Naive thymus-derived CD4-positive, alpha-beta T cell (primary cell): ENCODE results near the gene APMAP. TPM values are rescaled to one million over a fixed set of nuclear protein-coding genes. Genes with fewer than 3 reads are reported as not detected.

ENCODE experiments used
- ATAC-seq: fragments of 150-1000 bp; cut with Tn5 transposase; 2 replicates; pipeline ENCODE4 v1.10.0; 2021; ENCODE audit warnings: mild to moderate bottlenecking, moderate library complexity
- CTCF ChIA-PET: fragments of 350-600 bp; sonication (Branson Sonifier 250); formaldehyde crosslinking; loops from one replicate; lab custom pipeline; 2021; ENCODE audit warnings: antibody characterized with exemption; lab: Charles Lee
- POLR2A ChIA-PET: fragments of 350-600 bp; sonication (Branson Sonifier 250); formaldehyde crosslinking; loops from one replicate; lab custom pipeline; 2021; ENCODE audit warnings: antibody characterized with exemption, inconsistent platforms; lab: Charles Lee
- DNase-seq, 9 donors: peaks; one replicate each; pipeline versions ENCODE4 v3.0.0 to v3.0.0-alpha.2; 2020 to 2022; ENCODE audit warnings: mixed read lengths in 1 of 9
- H3K27ac ChIP-seq: one replicate; pipeline ENCODE4 v1.7.0; 2013; ENCODE audit warnings: mild to moderate bottlenecking, low read depth, low read length, moderate library complexity
- H3K27me3 ChIP-seq, 2 donors: one replicate each; pipeline ENCODE4 v1.7.0; 2013; ENCODE audit warnings: low read length in 2 of 2, mild to moderate bottlenecking in 2 of 2, moderate library complexity in 2 of 2; ENCODE audit not compliant: control insufficient read depth in 2 of 2, insufficient read depth in 2 of 2
- H3K36me3 ChIP-seq, 3 experiments: 1 replicate in 2 of 3; 2 replicates in 1 of 3; pipeline ENCODE4 v1.7.0; 2013; ENCODE audit warnings: low read length in 3 of 3, mild to moderate bottlenecking in 3 of 3, moderate library complexity in 1 of 3; ENCODE audit not compliant: insufficient read depth in 3 of 3, control insufficient read depth in 2 of 3
- H3K4me1 ChIP-seq, 2 donors: one replicate each; pipeline ENCODE4 v1.7.0; 2013; ENCODE audit warnings: low read length in 2 of 2, mild to moderate bottlenecking in 2 of 2, moderate library complexity in 1 of 2; ENCODE audit not compliant: control insufficient read depth in 2 of 2, insufficient read depth in 2 of 2
- H3K4me3 ChIP-seq: 2 replicates; pipeline ENCODE4 v1.7.0; 2013; ENCODE audit warnings: mild to moderate bottlenecking, low read length
- H3K9me3 ChIP-seq, 3 experiments: 1 replicate in 2 of 3; 2 replicates in 1 of 3; pipeline ENCODE4 v1.7.0; 2013; ENCODE audit warnings: low read length in 3 of 3; ENCODE audit not compliant: control insufficient read depth in 2 of 3
- H3K27ac Mint-ChIP-seq, 9 donors: one replicate each; pipeline ENCODE4 v1.8.0; 2020 to 2022; ENCODE audit warnings: mixed read lengths in 9 of 9, mild to moderate bottlenecking in 8 of 9, moderate library complexity in 5 of 9, inconsistent platforms in 2 of 9
- H3K27me3 Mint-ChIP-seq, 5 donors: one replicate each; pipeline ENCODE4 v1.8.0; 2021 to 2022; ENCODE audit warnings: mixed read lengths in 5 of 5, mild to moderate bottlenecking in 1 of 5
- H3K36me3 Mint-ChIP-seq, 5 donors: one replicate each; pipeline ENCODE4 v1.8.0; 2020 to 2022; ENCODE audit warnings: mixed read lengths in 5 of 5, mild to moderate bottlenecking in 3 of 5, inconsistent platforms in 1 of 5
- H3K4me1 Mint-ChIP-seq, 7 donors: one replicate each; pipeline ENCODE4 v1.8.0; 2020 to 2022; ENCODE audit warnings: mixed read lengths in 7 of 7, mild to moderate bottlenecking in 3 of 7, inconsistent platforms in 1 of 7
- H3K4me3 Mint-ChIP-seq, 10 donors: one replicate each; pipeline ENCODE4 v1.8.0; 2020 to 2022; ENCODE audit warnings: mild to moderate bottlenecking in 10 of 10, mixed read lengths in 10 of 10, moderate library complexity in 6 of 10, inconsistent platforms in 2 of 10
- H3K9me3 Mint-ChIP-seq, 11 donors: one replicate each; pipeline ENCODE4 v1.8.0; 2020 to 2022; ENCODE audit warnings: mixed read lengths in 11 of 11, mild to moderate bottlenecking in 4 of 11, inconsistent platforms in 1 of 11, moderate library complexity in 1 of 11
- intact Hi-C, 2 donors: fragments of 100-400 bp; cut with micrococcal nuclease; formaldehyde crosslinking; loops; one replicate each; pipeline ENCODE4 v1.15.1; 2023
- polyA plus RNA-seq, 2 donors: library from polyadenylated mRNA; unstranded; fragments of 300-500 nt; fragmentation: Illumina TruSeq; gene quantifications; one replicate each; pipeline ENCODE4 v1.2.3, GENCODE V29; 2021
- total RNA-seq, 6 experiments: library from RNA in 5 of 6; stranded (reverse) in 5 of 6; gene quantifications; 1 replicate in 5 of 6; 2 replicates in 1 of 6; pipeline ENCODE4 v1.2.3 and lab custom pipeline; 2021 to 2026

APMAP gene
- total and polyA plus RNA-seq, 7 experiments from 2014 or later = 28.2 to 74.6 (median 41.4) TPM

GRCh38 chr20:24981282-24981681 lies 11.3 kb downstream of the APMAP start:
- Mint-ChIP-seq H3K4me1 (peaks cover 17 to 73% (median 41%) of the 10 kb centered on the region in 7 donors), H3K4me3 (no peak overlapping the region), H3K9me3 (peaks cover 0 to 12% (median 4%) of the 10 kb centered on the region in 11 donors), H3K27me3 (no peaks in the 10 kb centered on the region), H3K36me3 (peaks cover 27 to 78% (median 66%) of the 10 kb centered on the region in 5 donors), H3K27ac (peak overlapping the region in 1 of 9 donors; percentile 33)
- H3K27ac ChIP-seq = no peak overlapping the region
- H3K4me1 ChIP-seq = peaks cover 0 to 60% of the 10 kb centered on the region in 2 donors
- DNase-seq = no peak
- ChIA-PET POLR2A (no interaction called here), CTCF (no interaction called here)
- H3K4me3 ChIP-seq = no peak overlapping the region
- H3K36me3 ChIP-seq = peaks cover 3 to 60% (median 15%) of the 10 kb centered on the region in 3 experiments
- H3K9me3 ChIP-seq = no peaks in the 10 kb centered on the region
- ATAC-seq = no peak
- H3K27me3 ChIP-seq = no peaks in the 10 kb centered on the region
- intact Hi-C loops = no loop called here

- no peaks in the 10 kb centered on the region for H3K27me3 Mint-ChIP-seq
- H3K4me3 Mint-ChIP-seq = no peak overlapping the region
- DNase-seq = no peak
- CTCF ChIA-PET = no interaction called here
- Histone ChIP-seq H3K4me3 (no peak overlapping the region), H3K27me3 (no peaks in the 10 kb centered on the region), H3K4me1 (peaks cover 0 to 52% of the 10 kb centered on the region in 2 donors), H3K36me3 (peaks cover 3 to 62% (median 17%) of the 10 kb centered on the region in 3 experiments), H3K27ac (no peak overlapping the region), H3K9me3 (no peaks in the 10 kb centered on the region)
- H3K9me3 Mint-ChIP-seq = peaks cover 0 to 20% (median 7%) of the 10 kb centered on the region in 11 donors
- H3K36me3 Mint-ChIP-seq = peaks cover 32 to 86% (median 73%) of the 10 kb centered on the region in 5 donors
- ATAC-seq = no peak
- peak overlapping the region in 2 of 9 donors; percentile 33 to 62 for H3K27ac Mint-ChIP-seq
- H3K4me1 Mint-ChIP-seq = peaks cover 9 to 65% (median 37%) of the 10 kb centered on the region in 7 donors
- intact Hi-C loops = no loop called here
- POLR2A ChIA-PET = interaction anchor here (0.6 to 0.7 kb wide), 2 partner anchors 28 to 1619 kb away, joined by 3 read pairs; no protein-coding TSS in a partner anchor
Observed at GRCh38 chr20:24980291-24981053, 12.1 kb downstream of the APMAP start.

- Mint-ChIP-seq H3K4me3 (no peak overlapping the region), H3K27ac (peak overlapping the region in 3 of 9 donors; percentile 6 to 75 (median 41)), H3K4me1 (peaks cover 0 to 57% (median 31%) of the 10 kb centered on the region in 7 donors), H3K36me3 (peaks cover 34 to 97% (median 85%) of the 10 kb centered on the region in 5 donors), H3K27me3 (no peaks in the 10 kb centered on the region), H3K9me3 (peaks cover 0 to 22% (median 9%) of the 10 kb centered on the region in 11 donors)
- intact Hi-C loops = no loop called here
- no peaks in the 10 kb centered on the region for H3K9me3 ChIP-seq
- H3K4me1 ChIP-seq = peaks cover 0 to 42% of the 10 kb centered on the region in 2 donors
- no peak for DNase-seq
- ChIA-PET CTCF (interaction anchor here (0.7 kb wide), 1 partner anchor 148 kb away, joined by 3 read pairs; no protein-coding TSS in a partner anchor), POLR2A (interaction anchor here (0.7 to 1.2 kb wide), 2 partner anchors 8 to 364 kb away, joined by 3 read pairs; no protein-coding TSS in a partner anchor)
- H3K36me3 ChIP-seq = peaks cover 3 to 62% (median 17%) of the 10 kb centered on the region in 3 experiments
- no peaks in the 10 kb centered on the region for H3K27me3 ChIP-seq
- H3K27ac ChIP-seq = no peak overlapping the region
- no peak overlapping the region for H3K4me3 ChIP-seq
- no peak for ATAC-seq
Observed at GRCh38 chr20:24979036-24979960, 13.3 kb downstream of the APMAP start.

- Histone ChIP-seq H3K4me3 (no peak overlapping the region), H3K4me1 (peaks cover 0 to 34% of the 10 kb centered on the region in 2 donors), H3K27me3 (no peaks in the 10 kb centered on the region), H3K36me3 (peaks cover 10 to 67% (median 19%) of the 10 kb centered on the region in 3 experiments), H3K9me3 (no peaks in the 10 kb centered on the region), H3K27ac (no peak overlapping the region)
- Mint-ChIP-seq H3K4me3 (no peak overlapping the region), H3K27ac (no peak overlapping the region), H3K4me1 (peaks cover 0 to 53% (median 24%) of the 10 kb centered on the region in 7 donors), H3K27me3 (no peaks in the 10 kb centered on the region), H3K36me3 (peaks cover 32 to 98% (median 83%) of the 10 kb centered on the region in 5 donors), H3K9me3 (peaks cover 0 to 22% (median 9%) of the 10 kb centered on the region in 11 donors)
- ChIA-PET POLR2A (interaction anchor here (0.7 to 1.2 kb wide), 3 partner anchors 8 to 364 kb away, joined by 3 read pairs; partner anchors contain the start of gene ACSS1), CTCF (interaction anchor here (0.7 kb wide), 1 partner anchor 149 kb away, joined by 3 read pairs; no protein-coding TSS in a partner anchor)
- intact Hi-C loops = no loop called here
- DNase-seq (no peak), ATAC-seq (no peak)
Observed at GRCh38 chr20:24978513-24978912, 14.0 kb downstream of the APMAP start.

GRCh38 chr20:24977797-24978196 lies 14.8 kb downstream of the APMAP start:
- peaks cover 31 to 98% (median 83%) of the 10 kb centered on the region in 5 donors for H3K36me3 Mint-ChIP-seq
- H3K9me3 Mint-ChIP-seq = peaks cover 0 to 22% (median 9%) of the 10 kb centered on the region in 11 donors
- Histone ChIP-seq H3K4me3 (no peak overlapping the region), H3K27ac (no peak overlapping the region), H3K9me3 (no peaks in the 10 kb centered on the region), H3K36me3 (peaks cover 17 to 69% (median 23%) of the 10 kb centered on the region in 3 experiments), H3K4me1 (peaks cover 0 to 31% of the 10 kb centered on the region in 2 donors), H3K27me3 (no peaks in the 10 kb centered on the region)
- DNase-seq (no peak), ATAC-seq (no peak)
- intact Hi-C loops = no loop called here
- peaks cover 0 to 49% (median 23%) of the 10 kb centered on the region in 7 donors for H3K4me1 Mint-ChIP-seq
- ChIA-PET CTCF (no interaction called here), POLR2A (interaction anchor here (1.0 to 1.2 kb wide), 2 partner anchors 9 to 81 kb away, joined by 3 read pairs; partner anchors contain the start of gene ACSS1)
- H3K4me3 Mint-ChIP-seq = no peak overlapping the region
- no peak overlapping the region for H3K27ac Mint-ChIP-seq
- H3K27me3 Mint-ChIP-seq = no peaks in the 10 kb centered on the region

GRCh38 chr20:24977336-24977735 lies 15.2 kb downstream of the APMAP start:
- Histone ChIP-seq H3K4me1 (peaks cover 0 to 27% of the 10 kb centered on the region in 2 donors), H3K27ac (no peak overlapping the region), H3K36me3 (peaks cover 20 to 71% (median 26%) of the 10 kb centered on the region in 3 experiments), H3K4me3 (no peak overlapping the region), H3K27me3 (no peaks in the 10 kb centered on the region), H3K9me3 (no peaks in the 10 kb centered on the region)
- ATAC-seq (no peak), DNase-seq (no peak)
- no peak overlapping the region for H3K4me3 Mint-ChIP-seq
- ChIA-PET POLR2A (interaction anchor here (1.0 kb wide), 1 partner anchor 81 kb away, joined by 3 read pairs; the partner anchor contains the start of gene ACSS1), CTCF (interaction anchor here (0.5 to 0.6 kb wide), 2 partner anchors 22 to 89 kb away, joined by 3 to 5 read pairs; no protein-coding TSS in a partner anchor)
- H3K36me3 Mint-ChIP-seq = peaks cover 29 to 95% (median 81%) of the 10 kb centered on the region in 5 donors
- peaks cover 0 to 22% (median 9%) of the 10 kb centered on the region in 11 donors for H3K9me3 Mint-ChIP-seq
- intact Hi-C loops = no loop called here
- H3K27ac Mint-ChIP-seq = peak overlapping the region in 1 of 9 donors; percentile 1
- H3K27me3 Mint-ChIP-seq = no peaks in the 10 kb centered on the region
- peaks cover 0 to 44% (median 19%) of the 10 kb centered on the region in 7 donors for H3K4me1 Mint-ChIP-seq
